Measurements from ENCODE around the gene HPS1. TPM values are rescaled to one million over a fixed set of nuclear protein-coding genes. Genes with fewer than 3 reads are reported as not detected.
A peak's percentile ranks its signal among the peaks of the same experiment; 100 is the strongest.

HPS1 gene
- total RNA-seq (2012; rRNA removed) (14.0 and 15.8 TPM in 2 replicates), polyA plus RNA-seq (2012; rRNA removed) (55.2 and 60.9 TPM in 2 replicates), Bru-seq, nascent RNA (percentile 71 among the genes with signal in this experiment), BruChase-seq, experiment 1, labeled RNA remaining after a 6-hour chase (percentile 65 among the genes with signal in this experiment), BruChase-seq, experiment 2, labeled RNA remaining after a 2-hour chase (percentile 64 among the genes with signal in this experiment)
- 48.7 and 61.4 TPM in 2 replicates for polyA plus RNA-seq (2012; cell fraction: cytosol; rRNA removed)
- polyA plus RNA-seq (2012; cell fraction: nucleus; rRNA removed; ENCODE audit: low replicate concordance) = 100 and 167 TPM in 2 replicates
- long read RNA-seq, transcript HPS1-207 (4 exons, 922 nt) = minor isoform, 10 of 112 reads
- long read RNA-seq, transcript HPS1-201 (20 exons, 3,703 nt) = major isoform, 18 of 112 reads
- long read RNA-seq, partial matches to known transcripts = 54 of 112 reads
- long read RNA-seq, other reads (novel, unspliced or antisense) = 30 of 112 reads

DNA sequence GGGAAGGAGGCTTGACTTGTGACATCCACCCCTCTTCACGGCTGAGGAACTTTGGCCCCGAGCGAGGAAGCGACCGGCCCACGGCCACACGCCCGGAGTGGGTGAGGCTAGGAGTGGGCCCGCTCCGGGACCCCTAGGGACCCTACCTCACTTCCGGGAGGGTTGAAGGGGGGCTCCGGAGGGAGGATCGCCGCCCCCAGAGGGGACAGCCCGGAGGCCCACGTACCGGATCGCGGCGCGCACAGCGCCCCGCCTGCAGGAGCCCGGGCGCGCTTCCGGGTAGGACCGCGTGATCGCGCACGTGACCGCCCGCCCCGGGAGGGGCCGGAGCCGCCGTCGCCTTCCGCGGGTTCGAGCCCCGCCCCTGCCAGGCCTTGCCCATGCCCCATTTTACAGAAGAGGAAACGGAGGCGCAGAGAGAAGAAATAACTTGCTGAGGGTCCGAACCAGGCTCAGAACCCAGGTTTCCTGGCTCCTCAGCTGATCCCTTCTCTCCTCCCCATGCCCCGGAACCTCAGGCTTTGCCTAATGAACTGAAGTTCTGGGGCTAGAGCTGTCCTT lies at the start of gene HPS1:
TSS of gene HPS1 (minus strand) at position 275 of the 561 bp plus-strand sequence. CDS start 3,695 bp downstream, outside the sequence.
- BruUV-seq (replicated peaks) = no TSS peak
- Histone ChIP-seq H4K91ac (ENCODE audit: insufficient read depth, low read depth, low read length) (peak within 1 kb of the TSS; percentile 96), H2AK5ac (ENCODE audit: low read depth, low read length) (peak within 1 kb of the TSS; percentile 59), H3K4ac (ENCODE audit: low read depth, low read length) (peak within 1 kb of the TSS; percentile 83), H4K8ac (ENCODE audit: low read depth in 2 of 2, low read length in 2 of 2) (peak within 1 kb of the TSS; percentile 99 to 100), H3K27ac (ENCODE audit: insufficient read depth, low read length) (peak within 1 kb of the TSS; percentile 76), H3K14ac (replicated peaks; ENCODE audit: low read depth, low read length) (peak within 1 kb of the TSS; percentile 92), H4K20me1 (ENCODE audit: insufficient read depth, low read length) (peaks cover 4% of the 10 kb centered on the region; the same call in 1 of the 2 replicates), H3K9ac (ENCODE audit: low read depth, low read length) (peak within 1 kb of the TSS; percentile 92), H2BK15ac (ENCODE audit: low read depth, low read length) (peak within 1 kb of the TSS; percentile 90; the same call in 1 of the 3 replicates), H3K9me1 (ENCODE audit: insufficient read depth, low read length) (peaks cover 15% of the 10 kb centered on the region), H3K56ac (ENCODE audit: extremely low read depth, insufficient read depth, low read length) (peak within 1 kb of the TSS; percentile 76), H3K4me2 (ENCODE audit: low read depth, low read length) (peak within 1 kb of the TSS; percentile 79), H3K79me1 (ENCODE audit: low read depth in 1 of 2, low read length in 2 of 2) (peaks cover 26 to 35% of the 10 kb centered on the region in 2 experiments), H3K9me3 (ENCODE audit: control insufficient read depth, insufficient read depth, low read length) (no peaks in the 10 kb centered on the region), H3K27me3 (ENCODE audit: control insufficient read depth, insufficient read depth, low read length) (no peaks in the 10 kb centered on the region), H3K36me3 (ENCODE audit: control insufficient read depth, insufficient read depth, low read length) (peaks cover 21% of the 10 kb centered on the region), H2AK9ac (replicated peaks; ENCODE audit: low read depth, low read length, poor library complexity) (peak within 1 kb of the TSS; percentile 96), H3K4me3 (ENCODE audit: insufficient read depth, low read depth, low read length) (peak within 1 kb of the TSS; percentile 73), H3K4me1 (ENCODE audit: control insufficient read depth, insufficient read depth, low read length) (peaks cover 3% of the 10 kb centered on the region; the same call in 1 of the 2 replicates), H2BK120ac (ENCODE audit: low read depth, low read length) (peak within 1 kb of the TSS; percentile 85), H2AFZ (replicated peaks; ENCODE audit: low read length, poor library complexity) (peak within 1 kb of the TSS; percentile 98), H2BK5ac (ENCODE audit: low read depth, low read length, poor library complexity, severe bottlenecking) (peak within 1 kb of the TSS; percentile 64), H4K5ac (ENCODE audit: low read depth, low read length) (peak within 1 kb of the TSS; percentile 98), H2BK20ac (ENCODE audit: low read depth, low read length) (peak within 1 kb of the TSS; percentile 31; the same call in 1 of the 2 replicates), H3K18ac (ENCODE audit: low read depth, low read length) (peak within 1 kb of the TSS; percentile 91), H3K23ac (ENCODE audit: low read depth, low read length) (peak within 1 kb of the TSS; percentile 74)
- 0% methylated on average over 32 of the region's 47 CpGs; no CpG with 5 or more reads in 1 of the 2 experiments for WGBS, 2 experiments (ENCODE audit: extremely low coverage in 2 of 2, insufficient read length in 1 of 2)
- DNase-seq (peak; percentile 58), ATAC-seq (ENCODE audit: low read depth) (peak; percentile 95)
- intact Hi-C loops (cut with micrococcal nuclease) = no loop called here
- dilution Hi-C loops (cut with HindIII; ENCODE audit: low sequenced_read_pairs, unreplicated experiment) = no loop called here
- in situ Hi-C loops (cut with MboI; ENCODE audit: low sequenced_read_pairs) = no loop called here
- POLR2A ChIA-PET (ENCODE audit: unreplicated experiment) = no interaction called here
- CTCF ChIA-PET = no interaction called here
- TF ChIP-seq FOS (IDR thresholded peaks at IDR 0.05; ENCODE audit: low read depth, low read length) (peak; percentile 89), CHD1 (IDR thresholded peaks at IDR 0.05; ENCODE audit: low read depth, low read length) (no peak), BHLHE40 (IDR thresholded peaks at IDR 0.05; ENCODE audit: low read depth, low read length) (peak; percentile 91), MAFK (IDR thresholded peaks at IDR 0.05; ENCODE audit: low read depth, low read length) (no peak), RCOR1 (IDR thresholded peaks at IDR 0.05; ENCODE audit: insufficient replicate concordance, low read length) (peak; percentile 69), CTCF (conservative IDR thresholded peaks at IDR 0.05; ENCODE audit: low read depth, low read length) (no peak), CEBPB (IDR thresholded peaks at IDR 0.05; ENCODE audit: low read depth, low read length) (no peak), SMC3 (IDR thresholded peaks at IDR 0.05; ENCODE audit: low read depth, low read length) (no peak), POLR2A (IDR thresholded peaks at IDR 0.05; ENCODE audit: low read depth, low read length) (peak; percentile 81), NFE2L2 (IDR thresholded peaks at IDR 0.05; ENCODE audit: low read depth, low read length) (no peak), RAD21 (IDR thresholded peaks at IDR 0.05; ENCODE audit: low read length) (no peak), USF2 (IDR thresholded peaks at IDR 0.05; ENCODE audit: low read depth, low read length) (peak; percentile 99), MAZ (IDR thresholded peaks at IDR 0.05; ENCODE audit: borderline replicate concordance, low read depth, low read length) (peak; percentile 99), RFX5 (IDR thresholded peaks at IDR 0.05; ENCODE audit: low read depth, low read length) (no peak), MXI1 (IDR thresholded peaks at IDR 0.05; ENCODE audit: borderline replicate concordance, low read depth, low read length) (peak; percentile 48; the same call in 1 of the 2 replicates)

All from IMR-90 (cell line).